Measurements from ENCODE around the gene RUFY2.
"Not testable (repeated sequence)": the region's sequence is repeated elsewhere in the genome, so short reads cannot be mapped to it uniquely, and the experiment has no call there.

RUFY2 gene
- total RNA-seq, result 27.4 reads per million, percentile 54 among the genes with 10 or more reads in this experiment

GRCh38 chr10:68406815-68407548, at the start of gene RUFY2:
RUFY2 (minus strand) TSS chr10:68407277; CDS start chr10:68407189, 88 bp downstream.
- DNase-seq, result peak; percentile 67

GRCh38 chr10:68449698-68450097, 42.6 kb upstream of the RUFY2 start:
- DNase-seq, result not testable (repeated sequence)

- DNase-seq, result no peak
Measured at GRCh38 chr10:68446179-68446578, 39.1 kb upstream of the RUFY2 start.

GRCh38 chr10:68442971-68443370, 35.9 kb upstream of the RUFY2 start:
- no peak for DNase-seq

- DNase-seq, result no peak
Measured at GRCh38 chr10:68440898-68441297, 33.8 kb upstream of the RUFY2 start.

- DNase-seq, result no peak
Measured at GRCh38 chr10:68435803-68436202, 28.7 kb upstream of the RUFY2 start.

GRCh38 chr10:68434657-68435056, 27.6 kb upstream of the RUFY2 start:
- DNase-seq, result no peak

GRCh38 chr10:68428396-68429104, 21.5 kb upstream of the RUFY2 start:
- no peak for DNase-seq

GRCh38 chr10:68424454-68425014, 17.5 kb upstream of the RUFY2 start:
- DNase-seq, result no peak

GRCh38 chr10:68423522-68423921, 16.4 kb upstream of the RUFY2 start:
- peak; percentile 6 for DNase-seq

GRCh38 chr10:68419376-68419775, 12.3 kb upstream of the RUFY2 start:
- DNase-seq, result no peak

GRCh38 chr10:68408898-68409518, 1.9 kb upstream of the RUFY2 start:
- DNase-seq, result no peak

- DNase-seq, result no peak
Measured at GRCh38 chr10:68406111-68406814, 814 bp downstream of the RUFY2 start.

- DNase-seq, result no peak
Measured at GRCh38 chr10:68403701-68404100, 3.4 kb downstream of the RUFY2 start.

GRCh38 chr10:68402276-68402675, 4.8 kb downstream of the RUFY2 start:
- no peak for DNase-seq

GRCh38 chr10:68397005-68397404, 10.1 kb downstream of the RUFY2 start:
- DNase-seq, result no peak

GRCh38 chr10:68385740-68386139, 21.3 kb downstream of the RUFY2 start:
- DNase-seq, result no peak

GRCh38 chr10:68371604-68372003, 35.5 kb downstream of the RUFY2 start:
- no peak for DNase-seq

GRCh38 chr10:68367121-68367520, 40.0 kb downstream of the RUFY2 start:
- no peak for DNase-seq

GRCh38 chr10:68366600-68366999, 40.5 kb downstream of the RUFY2 start:
- no peak for DNase-seq

- DNase-seq, result no peak
Measured at GRCh38 chr10:68365611-68366010, 41.5 kb downstream of the RUFY2 start.

GRCh38 chr10:68364101-68364886, 42.8 kb downstream of the RUFY2 start:
- no peak for DNase-seq

Data from effector CD4-positive, alpha-beta T cell (primary cell).